Epithelial cell of proximal tubule (primary cell): ENCODE results near the gene CLCN4. TPM values are rescaled to one million over a fixed set of nuclear protein-coding genes. Genes with fewer than 3 reads are reported as not detected.

Source experiments
- DNase-seq: peaks from one replicate; pipeline ENCODE4 v3.0.0-alpha.2; 2011; ENCODE audit warnings: low read depth
- H3K4me3 ChIP-seq: 2 replicates; pipeline ENCODE4 v1.5.1; 2011; ENCODE audit warnings: low read depth, mild to moderate bottlenecking, low read length
- CTCF ChIP-seq: conservative IDR thresholded peaks from 2 replicates; pipeline ENCODE4 v1.5.1; 2012; ENCODE audit warnings: low read depth, mild to moderate bottlenecking, low read length
- total RNA-seq: library from RNA; depleted of rRNA; stranded (reverse); fragments of >200 nt; gene quantifications from 2 replicates; pipeline ENCODE4 v1.2.3, GENCODE V29; 2015

The CLCN4 gene
- total RNA-seq, 1 donor from 2014 or later: 1.2 TPM

- no peak for DNase-seq
- no peak overlapping the region for H3K4me3 ChIP-seq
- no peak for TF ChIP-seq CTCF
These were observed 82.9 kb downstream of the CLCN4 start for GRCh38 chrX:10239611-10240064.

GRCh38 chrX:10240918-10241317 lies 84.1 kb downstream of the CLCN4 start:
- H3K4me3 ChIP-seq: no peak overlapping the region
- TF ChIP-seq CTCF: no peak
- DNase-seq: peak; percentile 12

GRCh38 chrX:10242026-10242425 lies 85.3 kb downstream of the CLCN4 start:
- no peak for TF ChIP-seq CTCF
- H3K4me3 ChIP-seq: no peak overlapping the region
- DNase-seq: no peak

GRCh38 chrX:10243106-10243505 lies 86.3 kb downstream of the CLCN4 start:
- TF ChIP-seq CTCF: no peak
- no peak overlapping the region for H3K4me3 ChIP-seq
- no peak for DNase-seq

- no peak for TF ChIP-seq CTCF
- H3K4me3 ChIP-seq: no peak overlapping the region
- no peak for DNase-seq
These were observed 88.3 kb downstream of the CLCN4 start for GRCh38 chrX:10244915-10245622.

GRCh38 chrX:10245886-10246285 lies 89.1 kb downstream of the CLCN4 start:
- TF ChIP-seq CTCF: no peak
- no peak for DNase-seq

GRCh38 chrX:10246297-10246696 lies 89.5 kb downstream of the CLCN4 start:
- DNase-seq: no peak
- H3K4me3 ChIP-seq: no peak overlapping the region
- no peak for TF ChIP-seq CTCF

More at GRCh38 chrX:10245886-10246285, 89.1 kb downstream of the CLCN4 start:
- H3K4me3 ChIP-seq: no peak overlapping the region
